ENCODE data around the gene SORCS2.

SORCS2 gene

DNA sequence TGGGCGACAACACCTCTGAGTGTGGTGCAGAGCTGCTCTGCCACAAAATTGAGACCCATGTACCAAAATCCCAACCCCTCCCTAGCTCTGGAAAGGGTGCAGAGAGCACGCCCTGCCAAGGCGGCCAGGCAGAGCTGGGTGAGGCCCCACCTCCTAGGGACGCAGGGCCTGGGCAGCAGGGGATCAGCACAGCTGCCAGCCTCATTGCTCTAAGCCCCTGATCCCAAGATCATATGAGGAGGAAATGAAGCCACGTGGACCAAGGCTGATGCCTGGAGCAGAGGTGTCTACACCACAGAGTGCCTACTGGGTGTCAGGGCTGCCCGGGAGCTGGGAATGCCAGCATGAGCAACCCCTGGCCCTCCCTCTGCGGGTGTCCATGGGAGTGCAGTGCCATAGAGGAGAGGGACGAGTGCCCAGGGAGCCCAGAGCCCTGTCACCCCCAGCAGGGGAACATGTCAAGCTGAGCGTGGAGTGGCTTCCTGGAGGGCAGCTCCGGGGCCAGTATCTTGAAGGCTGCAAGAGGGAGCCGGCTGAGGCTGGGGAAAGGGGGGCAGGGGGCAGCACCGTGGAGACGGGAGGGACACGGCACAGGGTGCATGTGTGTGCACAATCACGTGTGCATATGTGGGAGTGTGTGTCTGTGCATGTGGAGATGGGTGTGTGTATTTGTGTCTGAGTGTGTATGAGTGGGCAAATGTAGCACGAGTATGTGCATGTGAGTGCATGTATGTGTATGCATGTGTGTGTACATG is 306.3 kb downstream of the SORCS2 start:
- no peak for FAIRE-seq

DNA sequence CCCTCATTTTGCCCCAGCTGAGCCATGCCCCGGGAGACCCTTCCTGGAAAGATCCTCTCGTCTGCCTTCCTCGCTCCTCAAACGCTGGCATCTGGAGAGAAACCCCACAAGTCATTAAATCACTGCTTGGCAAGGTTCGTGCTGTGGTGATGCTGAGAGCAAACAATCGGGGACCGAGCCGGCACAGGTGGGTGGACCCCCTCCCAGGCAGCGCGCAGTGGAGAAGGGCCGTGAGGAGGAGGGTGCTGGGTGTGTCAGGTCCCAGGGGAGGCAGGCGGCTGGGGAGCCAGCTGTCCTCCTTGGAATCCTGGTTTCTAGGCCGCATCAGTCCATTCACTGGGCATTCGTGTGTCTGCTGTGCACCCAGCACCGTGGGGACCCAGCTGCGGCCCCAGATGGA is 307.3 kb downstream of the SORCS2 start:
- DNase-seq (ENCODE audit: extremely low spot score, insufficient read length, low read depth) (no peak), FAIRE-seq (no peak)

More for the DNA sequence above, 306.3 kb downstream of the SORCS2 start:
- no peak for DNase-seq (ENCODE audit: extremely low spot score, insufficient read length, low read depth)

DNA sequence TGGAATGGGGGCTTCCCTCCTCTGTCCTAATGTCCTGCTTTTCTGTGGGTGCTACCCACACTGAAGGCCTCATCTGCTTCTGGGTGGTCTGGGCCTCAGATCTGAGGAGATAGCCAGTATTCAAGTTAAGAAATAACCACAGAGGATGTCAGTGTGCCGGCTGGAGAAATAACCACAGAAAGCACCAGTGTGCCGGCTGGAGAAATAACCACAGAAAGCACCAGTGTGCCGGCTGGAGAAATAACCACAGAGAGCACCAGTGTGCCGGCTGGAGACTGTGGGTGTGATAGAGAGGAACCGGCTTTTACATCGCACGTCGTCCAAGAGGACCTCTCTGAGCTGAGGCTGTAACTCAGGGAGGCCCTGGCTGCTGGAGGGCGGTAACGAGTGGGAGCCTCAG is 308.1 kb downstream of the SORCS2 start:
- FAIRE-seq (no peak), DNase-seq (ENCODE audit: extremely low spot score, insufficient read length, low read depth) (no peak)

DNA sequence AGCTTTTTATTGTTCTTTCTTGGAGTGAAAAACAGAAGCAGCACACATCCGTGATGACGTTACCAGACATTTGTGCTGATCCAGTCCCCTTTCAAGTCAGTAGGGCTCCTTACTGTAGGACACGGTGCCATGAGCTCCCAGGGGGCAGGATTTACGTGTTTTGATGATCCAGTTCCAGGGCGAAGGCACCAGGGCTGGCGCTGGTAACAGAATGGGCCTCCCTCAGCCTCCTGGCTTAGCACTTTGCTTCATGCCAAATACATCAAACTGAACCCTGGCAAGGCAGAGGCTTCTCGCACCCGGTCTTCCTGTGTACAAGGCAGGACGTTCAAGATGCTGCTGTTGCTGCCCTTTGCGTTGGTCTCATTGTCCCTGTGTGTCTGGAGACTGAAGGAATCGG is 309.0 kb downstream of the SORCS2 start:
- DNase-seq (ENCODE audit: extremely low spot score, insufficient read length, low read depth) (no peak), FAIRE-seq (no peak)

DNA sequence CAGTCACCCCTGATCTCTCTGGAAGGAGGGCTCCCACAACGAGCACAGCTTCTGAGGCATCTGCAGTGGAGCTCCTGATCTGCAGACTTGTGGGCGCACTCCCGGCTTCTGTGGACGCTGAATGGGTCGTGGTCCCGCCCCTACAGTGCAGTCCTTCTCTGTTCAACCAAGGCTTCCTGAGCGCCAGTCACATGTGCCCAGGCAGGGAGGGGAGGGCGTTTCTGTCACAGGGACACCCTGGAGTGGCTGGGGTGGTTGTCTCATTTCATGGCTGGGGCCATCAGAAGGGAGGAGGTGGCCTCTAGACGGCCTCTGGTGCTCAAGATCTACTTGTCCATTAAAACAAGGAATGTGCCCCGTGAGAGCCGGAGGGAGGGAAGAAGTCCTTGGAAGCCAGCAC is 309.5 kb downstream of the SORCS2 start:
- no peak for FAIRE-seq
- DNase-seq (ENCODE audit: extremely low spot score, insufficient read length, low read depth): no peak

DNA sequence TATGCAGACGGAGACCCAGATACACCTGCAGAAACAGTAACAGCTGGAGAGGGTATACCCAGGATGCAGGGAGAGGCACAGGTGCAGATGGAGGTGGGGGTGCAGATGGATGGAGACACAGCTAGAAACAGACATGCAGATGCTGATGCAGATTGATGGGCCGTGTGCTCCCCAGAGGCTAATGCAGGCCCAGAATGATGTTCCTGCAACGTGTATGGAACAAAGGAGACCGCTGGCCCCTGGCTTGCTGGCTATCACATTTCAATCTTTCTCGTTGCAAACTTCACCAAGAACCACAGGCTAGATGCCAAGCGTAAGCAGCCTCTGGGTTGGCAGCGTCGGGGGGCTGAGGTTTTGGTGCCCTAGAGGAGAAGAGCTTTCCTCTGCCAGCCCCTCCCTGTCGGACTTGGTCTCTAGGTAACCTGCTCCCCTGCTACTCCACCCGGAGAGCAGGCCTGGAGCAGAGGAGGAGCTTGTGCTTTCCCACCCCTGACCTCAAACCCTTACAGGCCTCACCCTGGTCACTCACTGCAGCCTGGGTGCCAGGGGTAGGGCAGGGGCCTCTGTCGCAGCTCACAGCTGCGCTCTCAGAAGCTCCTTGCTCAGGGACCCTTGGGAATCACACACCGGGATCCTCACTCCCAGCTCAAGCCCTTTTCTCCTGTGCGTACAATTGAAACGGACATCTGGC is 311.4 kb downstream of the SORCS2 start:
- DNase-seq (ENCODE audit: extremely low spot score, insufficient read length, low read depth): no peak
- no peak for FAIRE-seq

DNA sequence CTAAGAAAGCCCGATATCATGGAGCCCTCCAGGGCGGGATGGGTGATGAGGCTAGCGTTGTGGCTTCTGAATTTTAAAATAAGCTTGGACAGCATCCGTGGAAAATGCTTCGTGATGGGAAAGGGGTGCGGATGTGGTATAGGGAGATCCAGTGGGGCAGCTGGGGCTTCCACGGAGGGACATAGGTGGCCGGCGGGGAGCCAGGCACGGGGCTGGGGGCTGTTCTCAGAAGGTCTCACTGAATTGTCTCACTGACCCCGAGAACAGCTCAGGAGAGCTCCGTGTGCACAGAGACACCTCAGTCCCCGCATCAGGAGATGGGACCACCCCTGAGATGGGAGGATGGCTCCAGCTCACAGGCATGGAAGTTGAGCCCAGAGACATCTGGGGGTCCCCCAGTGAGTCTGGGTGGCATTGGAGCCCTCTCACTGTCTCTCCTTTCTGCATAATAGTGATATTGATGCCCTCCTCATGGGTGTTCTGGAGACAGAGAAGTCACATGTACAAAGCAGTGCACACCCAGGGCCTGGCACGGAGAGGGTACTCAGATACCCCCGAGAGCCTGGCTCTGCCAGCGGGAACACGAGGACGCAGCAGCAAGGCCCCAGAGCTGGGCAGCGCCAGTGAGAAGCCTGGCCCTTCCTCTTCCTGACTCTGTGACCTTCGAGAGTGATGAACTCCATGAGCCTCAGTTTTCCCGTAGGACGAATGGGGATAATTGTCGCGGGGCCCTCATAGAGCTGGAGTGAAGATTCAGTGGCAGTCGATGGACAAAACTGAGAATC is 313.0 kb downstream of the SORCS2 start:
- FAIRE-seq (no peak), DNase-seq (ENCODE audit: extremely low spot score, insufficient read length, low read depth) (no peak)

DNA sequence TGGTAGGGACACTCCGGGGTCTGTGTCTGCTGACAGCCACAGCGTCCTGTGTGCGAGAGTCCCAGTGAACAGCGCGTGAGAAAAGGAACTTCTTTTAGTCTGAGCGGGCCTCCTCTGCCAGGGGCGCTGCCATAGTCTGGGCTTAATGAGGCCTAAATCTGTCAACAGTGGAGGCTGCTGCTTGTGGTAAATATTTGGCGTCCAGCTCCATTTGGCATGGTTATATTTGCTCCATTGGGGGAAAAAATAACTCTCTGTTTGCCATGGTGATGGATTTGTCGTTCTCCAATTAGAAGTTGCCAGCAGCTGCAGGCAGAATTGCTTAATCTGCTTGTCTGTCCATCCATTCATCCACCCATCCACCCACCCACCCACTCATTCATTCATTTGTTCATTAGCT is 313.8 kb downstream of the SORCS2 start:
- DNase-seq (ENCODE audit: extremely low spot score, insufficient read length, low read depth) (no peak), FAIRE-seq (no peak)

DNA sequence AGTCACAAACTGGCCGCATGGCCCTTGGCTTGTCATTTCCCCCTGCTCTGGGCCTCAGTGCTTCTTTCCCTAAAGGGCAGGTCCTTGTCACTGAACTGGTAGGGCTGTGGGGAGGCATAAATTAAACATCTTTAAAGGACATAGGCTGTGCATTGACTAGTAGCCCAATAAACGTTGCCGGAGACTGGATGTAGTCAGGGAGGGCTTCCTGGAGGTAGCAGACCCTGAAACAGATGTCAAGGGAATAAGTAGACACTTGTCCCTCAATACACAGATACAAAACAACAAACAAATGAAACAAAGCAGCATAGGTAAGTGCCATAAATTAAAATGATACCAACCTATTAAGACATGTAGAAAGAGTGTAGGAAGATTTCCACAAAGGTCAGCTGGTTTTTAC is 314.2 kb downstream of the SORCS2 start:
- FAIRE-seq (no peak), DNase-seq (ENCODE audit: extremely low spot score, insufficient read length, low read depth) (no peak)

DNA sequence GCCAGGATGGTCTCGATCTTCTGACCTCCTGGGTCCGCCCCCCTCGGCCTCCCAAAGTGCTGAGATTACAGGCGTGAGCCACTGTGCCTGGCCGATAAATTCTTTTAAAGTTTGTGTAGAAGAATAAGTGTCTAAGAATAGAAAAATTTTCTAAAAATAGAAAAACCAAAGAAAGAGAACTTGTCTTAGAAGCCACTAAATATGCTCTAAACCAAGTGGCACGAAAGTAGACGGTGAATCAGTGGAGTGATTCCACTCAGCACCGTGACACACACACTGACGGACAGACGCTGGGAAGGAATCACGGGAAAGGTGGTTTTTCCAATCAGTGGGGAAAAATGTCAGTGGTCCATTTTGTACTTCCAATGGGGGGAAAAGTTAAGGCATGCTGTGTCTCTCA is 315.0 kb downstream of the SORCS2 start:
- DNase-seq (ENCODE audit: extremely low spot score, insufficient read length, low read depth): no peak
- FAIRE-seq: no peak

DNA sequence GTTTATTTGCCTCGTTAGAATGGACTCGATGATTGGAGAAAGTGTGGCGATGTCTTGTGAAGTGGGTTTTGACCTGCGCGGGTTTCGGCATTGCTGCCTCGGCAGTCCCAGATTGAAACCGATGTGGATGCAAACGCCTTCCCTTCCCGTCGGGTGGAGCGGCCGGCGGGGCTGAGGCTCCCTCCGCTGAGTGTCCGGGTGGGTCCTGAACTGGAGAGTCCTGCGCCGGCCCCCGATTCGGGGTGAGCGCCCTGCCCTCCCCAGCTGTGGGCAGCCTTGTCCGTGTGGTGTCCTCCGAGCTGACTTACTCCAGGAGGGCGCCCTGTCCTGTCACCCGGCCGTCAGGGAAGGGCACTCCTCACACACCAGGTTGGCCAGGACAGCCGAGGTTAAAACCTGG is 317.7 kb downstream of the SORCS2 start:
- DNase-seq (ENCODE audit: extremely low spot score, insufficient read length, low read depth): no peak
- FAIRE-seq: no peak

DNA sequence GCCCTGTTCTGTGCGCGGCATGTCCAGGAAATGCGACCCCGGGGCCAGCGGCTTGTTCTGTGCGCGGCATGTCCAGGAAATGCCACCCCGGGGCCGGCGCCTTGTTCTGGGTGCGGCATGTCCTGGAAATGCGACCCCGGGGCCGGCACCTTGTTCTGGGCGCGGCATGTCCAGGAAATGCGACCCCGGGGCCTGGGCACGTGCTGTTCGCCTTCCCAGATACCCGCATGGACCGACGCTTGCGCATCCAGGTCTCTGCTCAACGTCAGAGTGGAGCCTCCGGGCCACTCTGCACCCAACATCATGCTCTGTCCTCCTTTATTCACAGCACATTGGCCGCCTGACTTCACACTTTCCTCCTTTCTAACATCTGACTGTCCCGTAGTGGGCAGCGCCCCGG is 318.2 kb downstream of the SORCS2 start:
- no peak for DNase-seq (ENCODE audit: extremely low spot score, insufficient read length, low read depth)
- no peak for FAIRE-seq

DNA sequence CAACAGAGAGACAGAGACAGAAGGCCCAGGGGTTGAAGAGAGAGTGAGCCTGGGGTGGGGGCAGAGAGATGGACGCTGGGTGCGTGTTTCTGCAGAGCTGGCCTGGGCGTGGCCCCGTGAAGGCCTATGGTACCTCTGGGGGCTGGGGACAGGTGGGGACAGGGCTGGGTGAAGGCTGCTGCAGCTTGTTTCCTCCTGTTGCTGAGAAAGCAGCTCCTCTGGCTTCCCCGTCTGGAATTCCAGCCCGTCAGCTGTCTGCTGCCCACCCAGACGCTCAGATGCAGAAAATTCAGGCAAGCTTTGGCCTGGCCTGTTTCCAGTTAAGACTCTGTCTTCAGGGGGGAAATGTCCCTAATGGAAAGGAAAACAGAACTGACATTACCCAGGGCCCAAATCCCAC is 319.2 kb downstream of the SORCS2 start:
- DNase-seq (ENCODE audit: extremely low spot score, insufficient read length, low read depth): no peak
- FAIRE-seq: no peak

DNA sequence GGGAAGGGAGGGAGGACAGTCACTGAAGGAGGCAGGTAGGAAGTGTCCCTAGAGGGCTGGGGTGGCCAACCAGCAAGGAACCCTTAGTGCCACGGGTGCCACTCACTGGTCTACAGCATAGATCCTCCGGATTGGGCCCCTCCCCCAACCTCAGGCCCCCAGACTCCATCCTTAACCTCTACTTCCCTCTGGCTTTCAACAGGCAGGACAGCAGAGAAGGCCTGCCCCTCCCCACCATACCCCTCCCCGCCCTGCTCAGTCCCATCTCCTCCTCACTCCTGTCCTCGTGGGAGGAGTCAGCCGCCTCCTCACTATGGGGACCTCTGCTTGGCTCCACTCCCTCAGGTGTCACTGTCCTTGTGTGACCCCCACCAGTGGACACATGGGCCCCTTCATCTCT is 320.1 kb downstream of the SORCS2 start:
- no peak for FAIRE-seq
- DNase-seq (ENCODE audit: extremely low spot score, insufficient read length, low read depth): no peak

DNA sequence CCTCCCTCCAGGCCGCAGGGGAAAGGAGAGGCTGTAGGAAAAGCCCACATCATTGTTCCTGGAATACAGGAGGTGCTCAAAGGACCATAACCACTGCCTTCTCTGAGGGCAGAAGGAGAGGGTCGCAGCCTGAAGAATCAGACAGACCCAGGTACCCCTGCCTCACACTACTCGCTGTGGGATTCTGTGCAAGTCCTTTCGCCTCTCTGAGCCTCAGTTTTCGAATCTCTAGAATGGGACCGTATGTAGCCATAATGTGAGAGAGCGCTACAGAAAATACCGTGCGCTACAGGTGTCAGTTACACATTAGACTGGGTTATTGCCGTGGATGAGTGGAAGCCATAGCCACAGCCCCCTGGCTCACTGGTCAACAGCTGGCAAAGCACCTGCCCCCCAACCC is 320.6 kb downstream of the SORCS2 start:
- DNase-seq (ENCODE audit: extremely low spot score, insufficient read length, low read depth) (no peak), FAIRE-seq (no peak)

DNA sequence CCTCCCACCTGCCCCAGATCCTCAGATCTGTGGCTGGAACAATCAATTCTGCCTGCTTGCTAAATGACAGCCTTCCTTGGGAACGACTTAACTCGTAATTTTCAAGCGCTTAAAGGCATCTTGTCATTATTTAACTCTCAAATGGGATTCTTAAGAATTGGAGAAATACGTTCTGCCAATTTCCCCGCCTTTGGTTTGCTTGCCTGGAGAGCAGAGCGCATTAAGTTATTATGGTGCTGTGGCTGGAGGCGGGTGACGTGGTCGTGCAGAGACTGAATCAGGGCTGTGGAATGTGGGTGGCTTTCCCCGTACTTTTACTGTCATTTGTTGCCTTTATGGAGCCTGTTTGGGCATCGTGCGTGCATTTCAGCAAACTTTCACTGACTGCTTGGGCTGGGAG is 321.3 kb downstream of the SORCS2 start:
- DNase-seq (ENCODE audit: extremely low spot score, insufficient read length, low read depth): no peak
- FAIRE-seq: no peak

DNA sequence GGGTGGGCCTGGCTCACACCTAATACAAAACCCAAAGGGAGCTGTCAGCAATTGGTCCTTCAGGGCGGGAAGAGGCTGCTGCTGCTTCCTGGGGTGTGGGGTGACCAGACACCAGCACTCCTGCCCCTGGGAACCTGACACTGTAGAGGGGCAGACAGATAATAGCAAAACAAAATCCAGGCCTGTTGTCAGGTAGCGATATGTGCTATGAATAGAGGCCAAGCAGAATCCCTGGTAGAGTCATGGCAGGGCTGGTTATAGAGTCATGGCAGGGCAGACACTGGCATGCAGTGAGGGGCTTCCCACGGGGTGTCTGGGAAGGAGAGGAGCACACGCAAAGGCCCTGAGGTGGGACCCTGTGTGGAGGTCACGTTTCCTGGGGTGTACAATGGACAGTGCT is 321.9 kb downstream of the SORCS2 start:
- DNase-seq (ENCODE audit: extremely low spot score, insufficient read length, low read depth) (no peak), FAIRE-seq (no peak)

DNA sequence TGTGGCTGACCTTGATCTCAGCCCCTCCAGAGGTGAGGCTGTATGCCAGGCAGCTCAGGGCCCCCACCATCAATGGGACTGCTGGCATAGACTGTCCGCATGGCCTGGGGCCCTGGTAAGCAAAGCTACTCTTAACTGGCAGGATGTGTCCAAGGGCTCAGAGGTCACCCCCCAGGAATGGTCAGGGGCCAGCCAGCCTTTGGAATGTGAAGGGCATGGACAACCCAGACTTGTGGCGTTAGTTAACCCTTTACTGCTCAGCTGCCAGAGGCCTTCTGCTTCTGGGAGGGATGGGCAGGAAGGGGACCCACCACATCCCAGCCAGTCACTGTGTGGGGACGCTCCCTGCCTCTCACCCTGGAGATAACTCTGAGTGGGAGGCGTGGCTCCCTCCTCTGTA is 322.5 kb downstream of the SORCS2 start:
- DNase-seq (ENCODE audit: extremely low spot score, insufficient read length, low read depth): no peak
- no peak for FAIRE-seq

DNA sequence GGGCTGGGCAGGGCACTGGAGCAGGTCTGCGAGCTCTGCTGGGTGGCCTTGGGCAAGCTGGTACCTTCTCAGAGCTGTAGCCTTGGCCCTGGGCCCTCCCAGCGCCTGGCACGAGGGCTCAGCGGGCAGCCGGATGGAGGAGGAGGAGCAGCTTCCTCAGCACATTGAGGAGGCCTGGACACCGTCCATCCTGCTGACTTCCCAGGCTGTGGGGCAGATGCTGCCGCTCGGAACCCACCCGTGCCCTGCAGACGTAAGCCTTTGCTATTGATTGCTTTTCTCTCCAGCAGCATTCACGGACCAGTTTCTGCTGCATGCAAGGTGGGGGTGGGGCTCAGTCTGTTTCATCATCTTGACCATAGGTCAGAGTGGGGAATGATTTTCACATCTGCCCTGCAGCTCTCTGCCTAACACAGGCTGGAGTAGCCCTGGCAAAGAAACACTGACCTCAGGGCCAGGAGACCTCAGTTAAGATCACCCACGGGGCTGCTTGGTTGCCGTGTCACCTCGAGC is 323.1 kb downstream of the SORCS2 start:
- no peak for FAIRE-seq

DNA sequence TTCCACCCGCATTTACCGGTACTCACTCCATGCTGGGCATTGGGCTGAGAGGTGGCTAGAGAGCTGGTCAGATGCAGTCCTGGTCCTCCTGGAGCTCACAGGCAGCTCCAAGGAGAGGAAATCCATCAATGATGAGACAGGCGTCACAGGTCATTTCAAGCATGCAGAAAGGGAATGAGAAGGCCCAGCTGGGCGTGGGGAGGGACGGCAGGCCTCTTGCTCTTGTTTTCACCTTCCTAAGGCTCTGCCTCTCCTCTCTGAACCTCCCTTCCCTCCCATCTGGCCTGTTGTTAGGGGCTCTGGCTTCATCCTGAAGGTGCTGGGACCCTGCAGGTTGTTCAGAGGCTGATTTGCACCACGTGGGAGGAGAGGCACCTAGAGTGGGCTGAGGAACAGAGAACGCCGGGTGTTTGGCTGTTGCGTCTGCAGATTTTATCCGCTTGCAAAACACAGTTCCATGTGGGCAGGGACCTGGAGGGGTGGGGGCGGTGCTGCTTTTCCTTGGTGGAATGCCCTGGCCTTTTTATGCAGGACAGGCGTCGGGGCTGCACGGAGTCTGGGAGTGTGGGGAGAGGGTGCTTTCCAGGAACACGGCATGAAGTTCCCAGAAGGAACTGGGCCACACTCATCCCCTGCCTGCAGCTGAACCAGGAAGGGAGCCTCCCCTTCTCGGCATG is 323.9 kb downstream of the SORCS2 start:
- FAIRE-seq: no peak

More for the DNA sequence above, 323.1 kb downstream of the SORCS2 start:
- no peak for DNase-seq (ENCODE audit: extremely low spot score, insufficient read length, low read depth)

More for the DNA sequence above, 323.9 kb downstream of the SORCS2 start:
- no peak for DNase-seq (ENCODE audit: extremely low spot score, insufficient read length, low read depth)
